NCI-H1105 (cell line): ENCODE results near the gene GNAS.

ENCODE experiments used
- DNase-seq: peaks from one replicate; lab custom pipeline; 2025; lab: John Stamatoyannopoulos, UW

Gene GNAS

DNA sequence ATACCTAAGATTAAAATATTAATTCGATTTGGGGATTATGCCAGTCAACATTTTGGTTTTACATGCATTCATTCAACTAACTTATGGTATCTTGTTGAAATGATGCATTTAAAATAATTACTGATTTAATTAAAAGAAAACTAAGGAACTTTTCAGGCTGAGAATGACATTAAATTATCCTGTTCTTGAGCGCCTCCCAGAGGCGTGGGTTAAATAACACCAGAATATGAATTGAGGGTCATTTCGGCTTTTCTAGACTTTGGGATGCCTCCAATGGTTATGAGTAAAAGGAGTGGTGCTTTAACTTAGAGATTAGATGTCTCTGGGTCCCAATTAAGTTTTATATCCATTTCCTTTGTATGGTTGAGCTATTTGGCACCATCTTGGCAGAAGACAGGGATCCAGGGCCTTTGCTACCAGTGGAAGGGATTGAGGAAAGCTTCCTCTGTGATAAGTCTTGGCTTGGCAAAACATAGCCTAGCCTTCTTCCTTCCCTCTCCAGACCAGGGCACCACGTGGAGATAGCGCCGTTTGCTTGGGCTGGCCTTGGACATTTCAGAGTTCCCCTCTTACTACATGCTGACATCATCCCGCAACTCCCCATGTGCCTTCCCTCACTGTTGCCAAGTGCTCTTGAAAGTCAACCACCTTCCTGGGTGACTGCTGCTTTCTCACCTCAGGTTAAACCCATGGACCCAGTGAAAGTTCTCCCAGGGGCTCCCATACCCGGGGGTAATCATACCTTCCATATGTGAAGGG lies 28.7 kb downstream of the GNAS start:
- DNase-seq, result no peak

DNA sequence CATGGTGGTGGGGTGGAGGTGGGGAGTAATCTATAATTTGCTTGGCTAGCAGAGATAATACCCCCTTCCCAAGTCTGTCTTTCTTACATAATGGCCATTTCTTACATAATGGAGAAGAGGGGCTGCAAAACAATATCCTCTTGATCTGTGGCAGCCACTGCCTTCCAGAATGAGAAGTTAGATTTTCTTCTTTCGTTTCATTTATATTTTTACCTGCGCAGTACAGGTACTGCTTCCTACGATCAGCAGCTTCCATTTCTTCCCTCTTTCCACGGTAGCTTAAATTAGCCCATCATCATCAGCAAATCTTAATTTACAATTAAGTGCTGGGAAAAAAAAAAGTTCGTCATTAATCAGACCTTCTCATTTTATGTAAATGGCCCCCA lies 30.2 kb downstream of the GNAS start:
- no peak for DNase-seq

DNA sequence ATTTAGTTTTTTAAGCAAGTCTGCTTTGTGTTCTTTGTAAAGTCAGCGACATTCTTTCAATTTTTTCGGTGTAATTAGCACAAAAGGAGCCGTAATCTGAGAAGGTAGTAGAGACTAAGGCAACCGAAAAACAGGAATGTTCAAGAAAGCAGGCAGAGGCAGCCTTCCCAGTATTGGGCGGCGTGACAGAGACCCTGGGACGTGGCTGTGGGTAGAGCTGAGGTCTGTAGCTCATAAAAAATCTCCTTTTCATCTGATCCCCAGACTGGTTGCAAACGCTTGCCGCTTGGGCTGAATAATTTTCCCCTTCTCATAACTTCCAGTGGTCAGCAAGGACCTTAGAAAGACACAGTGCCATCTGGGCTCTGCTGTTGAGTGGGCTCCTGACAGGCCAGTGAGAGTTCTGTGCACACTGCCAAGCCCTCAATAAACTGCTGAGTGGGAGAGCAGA lies 30.8 kb downstream of the GNAS start:
- no peak for DNase-seq

DNA sequence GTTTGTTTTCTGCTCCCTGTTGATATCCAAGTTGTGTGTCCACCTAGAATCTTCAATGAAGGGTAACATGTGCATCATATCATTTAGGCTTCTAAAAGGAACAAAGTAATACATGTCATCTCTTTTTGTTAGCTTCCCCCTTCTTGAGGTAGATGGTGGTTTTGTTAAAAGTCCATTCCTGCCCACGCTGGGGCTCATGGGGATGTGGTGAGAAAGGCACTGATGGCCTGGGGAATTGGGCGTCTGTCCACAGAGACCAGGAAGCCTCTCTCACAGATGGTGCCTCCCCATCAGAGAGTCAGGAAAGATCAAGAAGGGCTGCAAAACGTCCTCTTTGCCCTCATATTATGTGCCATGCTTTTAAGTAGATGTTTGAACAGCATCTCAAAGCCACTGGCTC lies 32.5 kb downstream of the GNAS start:
- DNase-seq, result no peak

DNA sequence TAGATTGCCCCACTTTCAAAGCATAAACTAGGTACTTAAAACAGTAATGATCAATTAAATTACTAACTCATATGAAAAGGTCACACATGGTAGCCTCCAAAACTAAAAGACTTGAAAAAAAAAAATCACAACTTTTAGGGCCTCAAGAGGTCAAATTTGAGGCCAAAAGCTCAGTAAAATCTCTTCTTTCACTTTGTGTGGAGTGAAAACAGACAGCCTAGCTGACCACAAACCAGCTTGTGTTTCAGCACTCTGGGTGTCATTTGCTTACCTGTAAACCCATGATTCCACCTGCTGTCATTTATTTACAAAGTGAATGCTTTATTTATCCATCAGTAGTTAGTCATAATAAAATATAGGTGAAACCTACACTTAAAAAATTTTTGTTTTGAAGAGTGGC lies 34.0 kb downstream of the GNAS start:
- DNase-seq, result no peak

DNA sequence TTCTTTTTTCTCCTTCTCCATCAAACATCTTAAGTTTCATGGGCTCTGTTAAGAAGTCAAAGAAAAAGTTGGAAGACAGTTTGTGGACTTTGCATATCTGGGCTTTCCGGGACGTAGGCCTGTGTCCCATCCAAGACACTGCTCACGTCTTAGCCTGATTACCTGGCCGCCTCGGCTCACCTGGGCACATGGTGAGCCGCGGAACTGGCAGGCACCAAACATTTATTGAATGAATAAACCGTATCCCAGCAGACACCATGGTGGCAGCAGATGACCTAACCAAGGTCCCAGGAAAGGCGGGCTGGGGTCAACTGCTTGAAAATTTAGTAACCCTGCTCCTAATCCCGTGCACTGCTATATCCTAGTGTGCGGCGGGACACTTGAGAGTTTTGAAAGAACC lies 35.6 kb downstream of the GNAS start:
- no peak for DNase-seq

DNA sequence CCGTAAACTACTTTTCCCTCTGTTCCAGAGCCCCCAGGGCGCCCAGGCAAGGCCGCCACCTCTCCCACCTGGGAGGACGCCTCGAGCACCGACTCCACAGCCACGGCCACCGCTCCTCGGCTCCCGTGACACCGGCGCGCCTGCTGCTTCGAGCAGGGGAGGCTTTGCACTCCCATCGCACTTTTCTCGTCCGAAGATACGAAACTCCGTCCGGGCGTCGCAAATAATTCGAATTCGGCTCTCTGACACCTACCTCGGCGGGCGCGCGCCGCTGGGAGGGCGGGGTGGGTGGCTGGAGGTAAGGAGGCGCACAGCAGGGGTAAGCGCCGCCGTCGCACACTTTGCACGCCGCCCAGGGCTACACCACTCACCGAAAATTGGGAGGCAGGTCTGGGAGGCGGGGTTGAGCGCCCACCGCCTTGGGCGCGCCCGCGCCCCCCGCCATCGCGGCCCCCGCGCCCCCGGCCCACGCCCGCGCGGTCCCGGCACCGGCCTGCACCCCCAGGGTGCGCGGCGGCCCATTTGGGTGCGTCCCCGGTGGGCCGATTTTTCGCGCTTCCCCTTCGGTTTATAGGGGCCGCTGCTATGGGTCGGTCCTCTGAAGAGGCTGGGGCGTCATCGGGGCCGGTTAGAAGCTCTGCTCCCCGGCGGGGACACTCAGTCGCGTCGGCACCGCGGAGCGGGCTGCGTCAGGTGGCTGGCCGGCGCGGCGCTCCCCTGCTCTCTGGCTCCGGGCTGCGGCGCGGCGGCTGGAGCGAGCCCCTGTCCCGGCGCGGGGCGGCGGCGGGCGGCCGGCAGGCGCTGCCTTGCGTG lies 36.2 kb downstream of the GNAS start:
- peak; percentile 65 for DNase-seq

DNA sequence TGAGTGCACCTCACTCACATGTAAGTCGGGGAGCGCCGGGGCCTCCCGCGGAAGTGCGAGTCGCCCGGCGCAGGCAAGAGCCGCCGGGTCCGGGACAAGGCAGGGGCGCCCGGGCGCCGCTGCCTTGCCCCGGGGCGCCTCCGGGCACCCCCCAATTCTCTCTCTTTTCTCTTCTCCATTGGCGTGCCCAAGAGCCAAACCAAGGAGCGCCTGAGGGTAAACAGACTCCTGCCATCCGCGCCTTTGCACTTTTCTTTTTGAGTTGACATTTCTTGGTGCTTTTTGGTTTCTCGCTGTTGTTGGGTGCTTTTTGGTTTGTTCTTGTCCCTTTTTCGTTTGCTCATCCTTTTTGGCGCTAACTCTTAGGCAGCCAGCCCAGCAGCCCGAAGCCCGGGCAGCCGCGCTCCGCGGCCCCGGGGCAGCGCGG lies 36.8 kb downstream of the GNAS start:
- DNase-seq, result no peak

DNA sequence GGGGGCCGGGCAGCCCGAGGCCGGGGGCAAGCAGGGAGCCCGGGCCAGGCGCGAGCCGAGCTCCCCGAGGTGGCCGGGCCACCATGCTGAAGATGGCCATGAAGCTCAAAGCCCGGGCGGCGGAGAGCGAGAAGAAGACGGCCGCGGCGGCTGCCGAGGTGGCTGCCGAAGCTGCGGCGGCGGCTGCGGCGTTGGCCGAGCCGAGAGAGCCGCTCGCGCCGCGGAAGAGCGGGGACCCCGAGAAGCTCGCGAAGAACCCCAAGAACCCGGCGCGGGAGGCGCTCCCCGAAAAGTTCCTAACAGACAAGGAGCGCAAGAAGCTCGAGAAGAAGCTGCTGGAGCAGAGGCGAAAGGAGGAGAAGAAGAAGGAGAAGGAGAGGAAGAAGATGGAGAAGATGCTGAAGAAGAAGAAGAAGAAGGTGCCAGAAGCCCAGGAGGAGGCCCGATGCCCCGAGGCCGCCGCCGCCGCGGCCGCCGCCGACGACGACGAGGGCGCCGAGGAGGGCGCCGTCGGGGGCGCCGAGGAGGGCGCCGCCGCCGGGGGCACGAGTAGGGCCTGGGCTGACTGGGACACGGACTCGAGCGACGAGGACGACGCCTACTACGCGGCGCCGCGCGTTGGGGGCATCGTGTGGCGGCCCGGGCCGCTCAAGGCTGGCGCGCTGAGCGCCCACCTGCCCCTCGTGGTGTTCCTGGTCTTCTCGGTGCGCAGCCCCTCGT lies 37.4 kb downstream of the GNAS start:
- DNase-seq, result no peak

DNA sequence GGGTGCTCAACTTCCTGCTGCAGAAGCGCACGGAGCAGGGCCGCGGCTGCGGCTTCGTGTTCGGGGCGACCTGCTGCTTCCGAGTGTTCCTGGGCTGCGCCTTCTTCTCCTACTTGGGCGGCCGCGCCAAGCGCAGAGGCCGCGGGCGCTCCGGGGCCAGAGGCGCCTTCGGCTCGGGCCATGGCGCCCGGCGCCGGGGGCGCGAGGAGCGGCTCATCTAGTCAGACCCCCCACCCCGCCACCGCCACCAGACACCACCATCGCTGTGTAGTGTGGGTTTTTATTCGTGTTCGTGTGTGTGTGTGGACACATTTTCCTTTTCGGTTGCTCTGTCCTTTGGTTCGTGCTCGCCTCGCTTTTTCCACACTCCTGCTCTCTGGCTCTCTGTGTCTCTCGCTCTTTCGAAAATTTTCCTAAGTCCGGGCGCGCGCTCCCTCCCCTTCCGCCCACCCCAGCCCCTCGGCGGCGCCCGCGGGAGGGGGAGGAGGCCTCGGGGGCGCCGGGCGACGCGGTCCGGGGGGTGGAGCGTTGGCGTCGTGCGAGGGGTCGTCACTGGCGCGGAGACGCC lies 38.1 kb downstream of the GNAS start:
- peak; percentile 77 for DNase-seq

DNA sequence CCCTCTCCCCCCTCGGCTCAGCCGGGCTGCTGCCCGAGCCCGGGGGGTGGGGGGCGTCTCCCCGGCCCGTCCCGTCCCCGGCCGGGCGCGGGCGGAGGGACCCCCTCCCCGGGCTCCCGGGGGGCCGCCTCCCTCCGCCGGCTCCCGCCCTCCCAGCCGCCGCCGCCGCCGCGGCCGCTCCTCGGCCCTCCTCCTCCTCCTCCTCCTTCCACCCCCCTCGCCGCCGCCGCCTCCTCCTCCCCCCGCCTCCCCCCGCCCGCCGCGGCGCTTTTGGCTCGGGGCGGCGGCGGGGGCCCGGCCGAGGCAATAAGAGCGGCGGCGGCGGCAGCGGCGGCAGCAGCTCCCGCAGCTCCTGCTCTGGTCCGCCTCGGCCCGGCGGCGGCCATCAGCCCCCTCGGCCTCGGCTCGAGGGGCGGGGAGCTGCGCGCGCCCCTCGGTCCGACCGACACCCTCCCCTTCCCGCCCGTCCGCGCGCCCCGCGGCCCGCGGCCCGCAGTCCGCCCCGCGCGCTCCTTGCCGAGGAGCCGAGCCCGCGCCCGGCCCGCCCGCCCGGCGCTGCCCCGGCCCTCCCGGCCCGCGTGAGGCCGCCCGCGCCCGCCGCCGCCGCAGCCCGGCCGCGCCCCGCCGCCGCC lies 38.7 kb downstream of the GNAS start:
- peak; percentile 72 for DNase-seq

DNA sequence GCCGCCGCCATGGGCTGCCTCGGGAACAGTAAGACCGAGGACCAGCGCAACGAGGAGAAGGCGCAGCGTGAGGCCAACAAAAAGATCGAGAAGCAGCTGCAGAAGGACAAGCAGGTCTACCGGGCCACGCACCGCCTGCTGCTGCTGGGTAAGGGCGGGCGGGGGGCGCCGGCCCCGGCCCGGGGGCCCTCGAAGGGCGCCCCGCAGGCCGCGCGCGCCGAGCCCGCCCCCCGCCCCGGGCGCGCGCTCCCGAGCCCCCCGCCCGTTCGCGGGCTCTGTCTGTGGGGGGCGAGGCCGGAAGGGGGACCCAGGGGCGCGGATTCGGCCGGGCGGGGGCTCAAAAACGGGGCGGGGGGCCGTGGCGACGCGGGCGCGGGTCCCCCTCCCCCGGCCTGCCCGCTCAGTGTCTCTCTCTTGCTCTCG lies 39.2 kb downstream of the GNAS start:
- DNase-seq, result no peak

DNA sequence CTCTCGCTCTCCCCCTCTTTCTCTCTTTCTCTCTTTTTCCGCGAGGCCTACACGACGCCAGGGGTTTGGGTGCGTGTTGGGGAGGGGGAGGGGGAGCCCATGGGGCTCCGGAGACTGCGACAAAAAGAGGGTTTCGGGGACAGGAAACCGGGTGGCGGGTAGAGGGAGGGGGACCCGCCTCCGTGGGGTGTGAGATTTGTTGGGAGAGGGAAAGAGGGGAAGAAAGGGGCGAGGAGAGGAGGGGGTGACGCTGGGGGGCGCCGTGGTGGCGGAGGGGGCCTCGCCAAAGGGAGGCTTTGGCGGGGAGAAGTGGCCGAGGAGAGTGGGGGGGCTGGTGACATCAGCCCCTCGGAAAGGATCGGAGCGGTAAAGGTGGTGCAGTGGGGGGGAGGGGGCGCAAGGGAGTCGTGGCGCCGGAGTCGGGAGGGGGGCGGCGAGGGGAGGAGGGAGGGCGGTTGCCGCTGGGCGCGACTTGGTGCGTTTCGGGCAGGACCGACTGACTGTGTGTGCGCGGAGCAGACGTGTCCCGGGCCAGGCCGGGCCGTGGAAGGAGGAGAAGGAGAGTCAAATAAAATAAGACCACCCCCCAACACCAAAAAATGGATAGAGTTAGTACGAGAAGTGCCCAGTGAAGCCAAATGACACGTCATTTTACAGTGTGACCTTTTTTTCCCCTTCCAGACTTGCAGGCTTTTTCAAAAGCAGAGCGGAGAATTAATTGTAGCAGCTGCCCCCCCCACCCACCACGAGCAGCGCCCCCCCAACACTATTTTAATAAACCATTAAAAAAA lies 39.8 kb downstream of the GNAS start:
- DNase-seq, result peak; percentile 85

DNA sequence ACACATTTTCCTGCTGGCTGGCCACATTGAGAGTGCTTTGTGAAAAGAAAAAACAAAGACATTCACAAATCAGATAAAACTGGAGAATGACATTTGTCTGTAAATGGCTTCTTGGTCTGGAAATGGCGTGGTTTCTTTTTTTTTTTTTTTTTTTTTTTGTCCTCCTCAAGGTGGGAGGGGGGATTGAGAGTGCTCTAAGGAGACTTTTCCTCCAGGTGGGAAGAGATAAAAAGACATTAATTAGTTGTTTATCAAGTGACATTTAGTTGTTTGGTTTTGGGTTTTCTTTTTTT lies 40.4 kb downstream of the GNAS start:
- DNase-seq, result no peak

DNA sequence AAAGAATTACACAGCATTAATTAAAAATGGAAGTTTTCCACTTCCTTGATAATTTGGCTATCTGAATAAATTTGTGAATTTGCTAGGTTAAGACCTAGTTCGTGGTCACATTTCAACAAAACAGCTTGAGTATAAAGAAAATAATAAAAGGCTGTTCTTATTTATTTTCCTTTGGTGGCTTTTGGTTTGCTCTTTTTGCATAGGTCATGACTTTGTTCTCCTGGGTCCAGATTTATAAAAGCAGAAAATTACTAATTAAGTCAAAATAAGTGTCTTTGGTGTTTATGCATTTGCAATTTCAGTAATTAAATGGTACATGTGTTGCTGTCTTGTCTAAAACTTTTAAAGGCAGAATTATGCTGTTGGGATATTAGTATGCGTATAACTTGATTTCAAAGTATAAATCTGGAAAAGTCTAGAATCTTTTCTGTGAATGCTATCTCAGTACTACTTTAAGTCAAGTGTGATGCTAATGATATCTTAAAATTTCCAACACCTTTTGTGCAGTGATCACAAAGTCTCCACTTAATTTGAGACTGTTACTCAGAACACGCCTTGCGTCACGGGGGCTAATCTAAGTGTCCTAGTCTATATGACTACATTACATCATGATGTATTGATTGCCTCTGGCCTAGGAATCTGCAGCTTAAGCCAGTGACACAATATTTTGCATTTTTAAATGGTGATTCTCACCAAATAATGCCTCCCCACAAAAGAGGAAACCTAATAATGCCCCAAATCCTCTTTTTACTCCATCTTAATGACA lies 41.0 kb downstream of the GNAS start:
- no peak for DNase-seq

DNA sequence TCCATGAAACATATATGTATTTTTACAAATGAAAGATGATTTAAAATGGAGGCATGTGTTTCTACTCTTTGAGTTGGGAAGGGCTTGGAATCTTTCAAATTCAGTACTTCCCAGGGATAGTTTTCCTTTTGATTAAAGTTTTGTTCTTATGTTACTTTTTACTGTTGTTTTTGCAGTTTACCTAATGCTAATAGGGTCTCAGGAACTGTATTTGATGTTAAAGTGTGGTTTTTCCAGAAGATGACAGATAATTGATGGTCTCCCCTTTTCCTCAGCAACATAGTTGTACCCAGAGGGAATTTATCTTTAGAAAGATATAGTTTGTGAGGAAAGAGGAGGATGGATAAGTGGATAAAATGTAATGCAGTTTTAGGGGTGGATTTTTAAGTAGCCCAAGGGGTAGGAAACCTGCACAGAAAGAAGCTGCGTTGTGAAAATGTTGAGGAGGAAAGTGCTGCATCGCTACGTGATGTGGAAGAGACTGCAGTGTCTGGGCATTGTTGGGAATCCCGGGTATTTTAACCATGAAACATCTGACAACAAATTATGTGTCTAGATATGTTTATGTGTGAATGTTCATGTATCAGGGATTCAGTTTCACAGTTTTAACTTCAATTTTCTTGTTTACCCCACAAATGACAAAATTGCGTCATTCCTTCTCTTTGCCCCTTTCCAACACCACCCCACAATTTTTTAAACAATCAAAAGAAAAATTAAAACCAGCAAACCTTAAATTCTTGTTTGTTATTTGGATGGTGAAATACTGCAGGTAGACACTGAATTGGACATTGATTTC lies 42.3 kb downstream of the GNAS start:
- DNase-seq, result no peak

DNA sequence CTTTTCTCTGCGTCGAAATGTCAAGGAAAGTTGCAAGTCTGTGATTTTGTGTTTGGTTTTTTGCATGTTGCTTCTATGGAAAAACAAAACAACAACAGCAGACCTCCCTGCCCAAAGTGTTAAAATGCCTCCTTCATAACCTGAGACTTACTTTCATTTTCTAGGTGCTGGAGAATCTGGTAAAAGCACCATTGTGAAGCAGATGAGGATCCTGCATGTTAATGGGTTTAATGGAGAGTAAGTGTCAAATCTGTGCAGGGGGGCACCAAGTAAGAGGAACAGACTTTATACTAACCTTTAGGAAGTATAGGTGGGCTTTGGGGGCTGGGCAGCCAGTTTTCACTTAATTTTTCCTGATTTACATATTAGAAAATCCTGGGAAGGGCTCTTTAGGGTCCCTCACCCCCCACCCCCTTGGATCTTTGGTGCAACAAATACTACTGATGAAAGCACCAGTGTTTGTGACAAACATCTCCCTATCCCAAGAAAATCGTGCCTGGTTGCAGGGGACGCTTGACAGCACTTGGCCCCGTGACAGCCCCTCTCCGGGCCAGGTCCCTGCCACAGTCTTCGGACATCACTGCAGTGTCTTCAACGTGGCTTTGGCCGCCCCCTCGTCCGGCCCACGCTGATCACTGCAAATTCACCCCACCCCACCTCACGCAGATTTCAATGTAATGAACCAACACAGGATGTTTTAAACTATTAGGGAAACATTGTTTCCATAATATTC lies 43.1 kb downstream of the GNAS start:
- DNase-seq, result no peak

DNA sequence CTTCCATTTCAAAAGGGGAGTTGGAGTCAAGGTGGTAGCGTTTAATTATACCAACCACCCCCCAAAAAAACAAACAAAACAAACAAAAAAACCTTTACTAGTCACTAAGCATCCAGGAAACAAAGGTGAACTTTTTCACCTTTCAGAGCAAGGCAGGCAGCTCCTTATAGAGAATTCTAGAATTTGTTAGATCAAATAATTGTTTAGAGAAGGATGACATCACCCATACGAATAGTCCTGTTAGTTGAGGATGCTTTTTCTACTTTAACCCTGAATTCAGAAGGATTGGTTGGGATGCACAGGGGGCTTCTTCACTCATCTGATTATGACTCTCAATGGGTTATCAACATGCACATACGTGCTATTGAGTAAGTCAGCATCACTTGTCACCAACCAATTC lies 44.3 kb downstream of the GNAS start:
- no peak for DNase-seq

DNA sequence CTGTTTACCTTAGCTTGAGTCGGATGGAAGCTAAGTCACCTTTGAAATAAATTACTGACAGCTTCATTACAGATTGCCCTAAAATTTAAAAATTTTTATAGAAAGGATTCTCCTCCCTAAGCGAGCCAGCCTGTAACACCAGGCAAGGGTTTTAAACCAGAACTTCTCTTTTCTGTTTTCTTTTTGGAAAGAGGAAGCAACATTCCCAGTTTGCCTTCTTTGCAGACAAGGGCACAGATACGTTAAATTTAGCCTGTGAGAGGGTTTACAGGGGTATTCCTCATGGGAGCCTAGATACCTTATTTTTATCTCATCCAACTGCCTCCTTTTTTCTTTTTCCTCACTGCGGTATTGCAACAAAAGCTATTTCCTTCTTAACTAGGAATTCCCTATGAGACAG lies 45.0 kb downstream of the GNAS start:
- DNase-seq, result no peak
